Peyer's patch (tissue), 4 donors: ENCODE results near the gene SRPK2.

Experiments
- CTCF ChIP-seq, 6 experiments: fragments of 450-650 bp in 4 of 6; fragments of 200-600 bp in 2 of 6; sonication (generic) in 1 of 6; IDR thresholded peaks; one replicate each; pipeline ENCODE4 v1.5.1; 2017 to 2019; ENCODE audit warnings: antibody characterized with exemption in 6 of 6, mild to moderate bottlenecking in 3 of 6, moderate library complexity in 1 of 6
- POLR2A ChIP-seq, 2 donors: fragments of 450-650 bp; IDR thresholded peaks; one replicate each; pipeline ENCODE4 v1.5.1; 2017; ENCODE audit warnings: antibody characterized with exemption in 2 of 2, mild to moderate bottlenecking in 2 of 2, moderate library complexity in 2 of 2

DNA sequence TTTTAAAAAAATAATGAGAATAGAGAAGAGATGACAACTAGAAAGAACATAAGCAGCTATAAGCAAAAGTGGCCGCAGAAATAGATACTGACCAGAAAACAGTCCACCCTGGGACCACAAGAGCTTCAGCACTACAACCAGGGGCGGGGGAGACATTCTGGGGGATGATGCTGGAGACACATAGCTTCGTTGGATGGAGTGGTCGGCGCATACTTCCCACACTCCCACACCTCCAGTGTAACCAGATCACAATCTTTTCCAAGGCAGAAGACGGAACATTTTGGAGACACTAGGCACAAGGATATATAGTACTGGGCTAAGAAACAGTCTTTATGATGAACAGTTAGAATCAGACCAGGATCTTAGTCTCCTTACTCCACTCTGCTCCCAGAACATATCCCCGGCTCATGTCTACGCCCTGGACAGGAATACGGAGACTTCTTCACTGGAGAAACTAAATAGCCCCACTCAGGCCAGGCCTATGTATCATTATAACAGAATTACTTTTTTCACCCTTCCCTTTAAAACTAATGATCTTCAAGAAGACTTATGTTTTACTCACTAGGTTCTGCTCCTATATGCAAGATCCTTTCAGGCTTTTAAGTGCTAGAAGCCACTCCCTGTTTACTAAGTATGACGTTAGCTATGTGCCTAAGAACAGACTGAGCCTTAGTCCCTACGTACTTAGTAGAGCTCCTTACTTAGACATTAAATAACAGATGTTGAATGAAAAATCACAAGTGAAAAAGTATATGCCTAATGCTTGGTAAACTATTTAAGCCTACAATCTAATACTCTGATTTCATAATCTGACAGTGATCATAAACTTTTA, 169.6 kb downstream of the SRPK2 start:
- no peak for TF ChIP-seq POLR2A (IDR thresholded peaks at IDR 0.05)
- no peak for TF ChIP-seq CTCF (IDR thresholded peaks at IDR 0.05)
